Liver (tissue), 9 donors: ENCODE results near the gene PHYHD1. TPM values are rescaled to one million over a fixed set of nuclear protein-coding genes. Genes with fewer than 3 reads are reported as not detected.

Experiments
- DNase-seq: peaks from one replicate; pipeline ENCODE4 v3.0.0-alpha.2; 2017; ENCODE audit warnings: low spot score
- H3K27ac ChIP-seq, 2 donors: one replicate each; pipeline ENCODE4 v1.7.0; 2013; ENCODE audit warnings: inconsistent platforms in 2 of 2, low read length in 2 of 2, control low read depth in 1 of 2, low read depth in 1 of 2, mild to moderate bottlenecking in 1 of 2
- H3K27me3 ChIP-seq, 4 donors: one replicate each; pipeline versions ENCODE4 v1.6.1 to v1.7.0; 2013; ENCODE audit warnings: low read length in 3 of 4, inconsistent platforms in 1 of 4, mild to moderate bottlenecking in 1 of 4, moderate library complexity in 1 of 4; ENCODE audit not compliant: control insufficient read depth in 4 of 4, insufficient read depth in 4 of 4
- H3K36me3 ChIP-seq, 4 donors: one replicate each; pipeline versions ENCODE4 v1.6.1 to v1.7.0; 2013; ENCODE audit warnings: low read length in 3 of 4, mild to moderate bottlenecking in 3 of 4, low read depth in 1 of 4, moderate library complexity in 1 of 4; ENCODE audit not compliant: control insufficient read depth in 4 of 4, insufficient read depth in 3 of 4
- H3K4me1 ChIP-seq, 4 donors: one replicate each; pipeline versions ENCODE4 v1.6.1 to v1.7.0; 2013; ENCODE audit warnings: low read length in 3 of 4, mild to moderate bottlenecking in 3 of 4, moderate library complexity in 1 of 4; ENCODE audit not compliant: control insufficient read depth in 4 of 4, insufficient read depth in 4 of 4
- H3K4me3 ChIP-seq, 3 donors: one replicate each; pipeline versions ENCODE4 v1.6.1 to v1.7.0; 2013; ENCODE audit warnings: low read length in 3 of 3, control low read depth in 1 of 3, low read depth in 1 of 3, mild to moderate bottlenecking in 1 of 3
- H3K9ac ChIP-seq, 2 donors: one replicate each; pipeline ENCODE4 v1.7.0; 2013; ENCODE audit warnings: low read length in 2 of 2, mild to moderate bottlenecking in 2 of 2, moderate library complexity in 2 of 2, control low read depth in 1 of 2, low read depth in 1 of 2
- H3K9me3 ChIP-seq, 4 donors: one replicate each; pipeline versions ENCODE4 v1.6.1 to v1.7.0; 2013; ENCODE audit warnings: low read length in 3 of 4; ENCODE audit not compliant: control insufficient read depth in 4 of 4
- EGR1 ChIP-seq, 2 donors: IDR thresholded peaks; 2 replicates each; pipeline ENCODE4 v1.6.1; 2016 to 2018; ENCODE audit warnings: antibody characterized with exemption in 2 of 2, low read depth in 2 of 2
- FOXA1 ChIP-seq: IDR thresholded peaks from 2 replicates; pipeline ENCODE4 v1.6.1; 2016; ENCODE audit warnings: antibody characterized with exemption
- GABPA ChIP-seq, 2 donors: IDR thresholded peaks in 1 of 2; conservative IDR thresholded peaks in 1 of 2; 2 replicates each; pipeline ENCODE4 v1.6.1; 2016; ENCODE audit warnings: antibody characterized with exemption in 2 of 2, mild to moderate bottlenecking in 1 of 2, moderate library complexity in 1 of 2
- HNF4A ChIP-seq, 2 donors: conservative IDR thresholded peaks; 2 replicates each; pipeline ENCODE4 v1.6.1; 2016; ENCODE audit warnings: antibody characterized with exemption in 2 of 2, mild to moderate bottlenecking in 2 of 2
- HNF4G ChIP-seq: IDR thresholded peaks from 2 replicates; pipeline ENCODE4 v1.6.1; 2016; ENCODE audit warnings: antibody characterized with exemption
- JUND ChIP-seq, 2 donors: IDR thresholded peaks; 2 replicates each; pipeline ENCODE4 v1.6.1; 2016; ENCODE audit warnings: antibody characterized with exemption in 2 of 2
- NR2F2 ChIP-seq: IDR thresholded peaks from 2 replicates; pipeline ENCODE4 v1.6.1; 2016; ENCODE audit warnings: antibody characterized with exemption
- RAD21 ChIP-seq, 2 donors: IDR thresholded peaks; 2 replicates each; pipeline ENCODE4 v1.6.1; 2016; ENCODE audit warnings: antibody characterized with exemption in 2 of 2, mild to moderate bottlenecking in 2 of 2
- RXRA ChIP-seq, 2 donors: IDR thresholded peaks; 2 replicates each; pipeline ENCODE4 v1.6.1; 2017 to 2018; ENCODE audit warnings: antibody characterized with exemption in 2 of 2, mild to moderate bottlenecking in 1 of 2
- TAF1 ChIP-seq: conservative IDR thresholded peaks from 2 replicates; pipeline ENCODE4 v1.6.1; 2016; ENCODE audit warnings: antibody characterized with exemption, mild to moderate bottlenecking
- YY1 ChIP-seq: IDR thresholded peaks from 2 replicates; pipeline ENCODE4 v1.6.1; 2016; ENCODE audit warnings: antibody characterized with exemption, mild to moderate bottlenecking
- WGBS: extraction: QIAGEN DNeasy Blood & Tissue Kit; methylation state at CpG from one replicate; pipeline ENCODE4 v1.1.7; 2013; 5-methylcytosine and 5-hydroxymethylcytosine counted together
- polyA plus RNA-seq, 2 donors: library from polyadenylated mRNA; stranded (reverse) in 1 of 2; unstranded in 1 of 2; fragments of 200-250 nt in 1 of 2; fragments of >200 nt in 1 of 2; fragmentation: Nextera tagmentation in 1 of 2; extraction: Ambion mirVana in 1 of 2; gene quantifications; one replicate each; pipeline versions ENCODE4 v1.2.1 to v1.2.3, GENCODE V29; 2013 to 2015
- total RNA-seq, 2 donors: library from RNA; depleted of rRNA; stranded (reverse); fragments of >200 nt; gene quantifications; one replicate each; pipeline ENCODE4 v1.2.3, GENCODE V29; 2014
- TF ChIP-seq, protein P1 (sequence below): IDR thresholded peaks from 2 replicates; pipeline ENCODE4 v1.6.1; 2016; ENCODE audit warnings: antibody characterized with exemption
- TF ChIP-seq, protein P2 (sequence below): IDR thresholded peaks from 2 replicates; pipeline ENCODE4 v1.6.1; 2016; ENCODE audit warnings: antibody characterized with exemption, mild to moderate bottlenecking
- TF ChIP-seq, protein P3 (sequence below): IDR thresholded peaks from 2 replicates; pipeline ENCODE4 v1.6.1; 2016; ENCODE audit warnings: antibody characterized with exemption
- TF ChIP-seq, protein P4 (sequence below): fragments of 150-350 bp; IDR thresholded peaks from 2 replicates; pipeline ENCODE4 v1.5.1; 2017; ENCODE audit warnings: improper control_type of control experiment, low read depth, low read length; ENCODE audit not compliant: missing input control
- donor health status: healthy.
- donor health status: healthy.
- donor health status: healthy.
- donor health status: healthy.
- donor health status: healthy.

Gene PHYHD1
- total and polyA plus RNA-seq, 4 donors: 9.2 to 72.8 (median 31.3) TPM

DNA sequence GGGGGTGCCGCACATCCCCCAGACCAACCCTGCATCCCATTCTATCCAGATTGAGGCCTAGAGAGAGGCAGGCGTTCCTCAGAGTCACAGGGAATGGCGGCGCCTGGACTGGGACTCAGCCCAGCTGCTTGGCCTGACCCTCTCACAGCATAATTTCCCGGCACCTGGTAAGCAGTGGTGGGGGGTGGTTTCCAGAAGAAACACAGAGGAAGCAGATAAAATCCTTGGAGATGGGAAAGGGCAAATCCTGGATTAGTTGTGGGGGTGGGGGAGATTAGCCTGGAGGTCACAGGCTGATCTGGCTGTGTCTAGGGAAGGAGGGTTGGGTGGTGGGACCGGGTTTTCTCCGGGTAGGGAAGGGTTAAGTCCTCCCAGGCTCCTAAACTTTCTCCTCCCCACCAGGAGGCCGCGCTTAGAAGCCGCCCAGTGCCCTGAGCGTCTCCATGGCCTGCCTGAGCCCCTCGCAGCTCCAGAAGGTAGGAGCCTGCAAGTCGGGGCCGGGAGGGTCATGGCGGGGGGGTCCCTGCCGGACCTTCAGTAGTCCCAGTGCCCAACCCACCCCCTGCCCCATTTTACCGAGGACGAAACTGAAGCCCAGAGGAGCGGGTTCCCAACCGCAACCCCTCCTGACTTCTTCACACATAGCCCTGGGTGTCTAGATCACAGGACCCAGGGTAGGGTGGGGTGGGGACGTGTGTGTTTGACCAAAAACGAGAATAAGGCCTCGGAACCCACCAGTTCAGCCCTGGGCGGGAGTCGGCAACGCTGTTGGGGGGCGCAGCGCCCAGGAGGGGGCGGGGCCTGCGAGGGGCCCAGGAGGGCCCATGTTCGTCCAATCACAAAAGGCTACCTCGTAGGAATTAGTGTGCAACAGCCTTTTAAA, 1.3 kb downstream of the PHYHD1 start:
- peak; percentile 54 for DNase-seq
- Histone ChIP-seq H3K9me3 (no peaks in the 10 kb centered on the region), H3K36me3 (peaks cover 0 to 2% (median 0%) of the 10 kb centered on the region in 4 donors), H3K4me1 (peaks cover 9 to 48% (median 32%) of the 10 kb centered on the region in 4 donors), H3K27me3 (no peaks in the 10 kb centered on the region), H3K4me3 (peak overlapping the region; percentile 69 to 85 (median 78)), H3K9ac (peak overlapping the region; percentile 32 to 54), H3K27ac (peak overlapping the region; percentile 63 to 81)
- TF ChIP-seq HNF4A (conservative IDR thresholded peaks at IDR 0.05) (peak in 1 of 2 donors; percentile 38), YY1 (peak; percentile 78), RAD21 (IDR thresholded peaks at IDR 0.05) (peak in 1 of 2 donors; percentile 17), JUND (IDR thresholded peaks at IDR 0.05) (no peak), RXRA (IDR thresholded peaks at IDR 0.05) (peak; percentile 18 to 43), TAF1 (no peak), HNF4G (no peak), FOXA1 (no peak), GABPA (IDR thresholded peaks at IDR 0.05 in 1 of 2, conservative IDR thresholded peaks at IDR 0.05 in 1 of 2) (no peak), NR2F2 (peak; percentile 85), EGR1 (IDR thresholded peaks at IDR 0.05; ENCODE audit: low read depth in 2 of 2) (no peak)
- TF ChIP-seq, protein P1, sequence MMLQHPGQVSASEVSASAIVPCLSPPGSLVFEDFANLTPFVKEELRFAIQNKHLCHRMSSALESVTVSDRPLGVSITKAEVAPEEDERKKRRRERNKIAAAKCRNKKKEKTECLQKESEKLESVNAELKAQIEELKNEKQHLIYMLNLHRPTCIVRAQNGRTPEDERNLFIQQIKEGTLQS: no peak
- TF ChIP-seq, protein P2, sequence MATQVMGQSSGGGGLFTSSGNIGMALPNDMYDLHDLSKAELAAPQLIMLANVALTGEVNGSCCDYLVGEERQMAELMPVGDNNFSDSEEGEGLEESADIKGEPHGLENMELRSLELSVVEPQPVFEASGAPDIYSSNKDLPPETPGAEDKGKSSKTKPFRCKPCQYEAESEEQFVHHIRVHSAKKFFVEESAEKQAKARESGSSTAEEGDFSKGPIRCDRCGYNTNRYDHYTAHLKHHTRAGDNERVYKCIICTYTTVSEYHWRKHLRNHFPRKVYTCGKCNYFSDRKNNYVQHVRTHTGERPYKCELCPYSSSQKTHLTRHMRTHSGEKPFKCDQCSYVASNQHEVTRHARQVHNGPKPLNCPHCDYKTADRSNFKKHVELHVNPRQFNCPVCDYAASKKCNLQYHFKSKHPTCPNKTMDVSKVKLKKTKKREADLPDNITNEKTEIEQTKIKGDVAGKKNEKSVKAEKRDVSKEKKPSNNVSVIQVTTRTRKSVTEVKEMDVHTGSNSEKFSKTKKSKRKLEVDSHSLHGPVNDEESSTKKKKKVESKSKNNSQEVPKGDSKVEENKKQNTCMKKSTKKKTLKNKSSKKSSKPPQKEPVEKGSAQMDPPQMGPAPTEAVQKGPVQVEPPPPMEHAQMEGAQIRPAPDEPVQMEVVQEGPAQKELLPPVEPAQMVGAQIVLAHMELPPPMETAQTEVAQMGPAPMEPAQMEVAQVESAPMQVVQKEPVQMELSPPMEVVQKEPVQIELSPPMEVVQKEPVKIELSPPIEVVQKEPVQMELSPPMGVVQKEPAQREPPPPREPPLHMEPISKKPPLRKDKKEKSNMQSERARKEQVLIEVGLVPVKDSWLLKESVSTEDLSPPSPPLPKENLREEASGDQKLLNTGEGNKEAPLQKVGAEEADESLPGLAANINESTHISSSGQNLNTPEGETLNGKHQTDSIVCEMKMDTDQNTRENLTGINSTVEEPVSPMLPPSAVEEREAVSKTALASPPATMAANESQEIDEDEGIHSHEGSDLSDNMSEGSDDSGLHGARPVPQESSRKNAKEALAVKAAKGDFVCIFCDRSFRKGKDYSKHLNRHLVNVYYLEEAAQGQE: no peak
- TF ChIP-seq, protein P3, sequence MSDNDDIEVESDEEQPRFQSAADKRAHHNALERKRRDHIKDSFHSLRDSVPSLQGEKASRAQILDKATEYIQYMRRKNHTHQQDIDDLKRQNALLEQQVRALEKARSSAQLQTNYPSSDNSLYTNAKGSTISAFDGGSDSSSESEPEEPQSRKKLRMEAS: no peak
- TF ChIP-seq, protein P4, sequence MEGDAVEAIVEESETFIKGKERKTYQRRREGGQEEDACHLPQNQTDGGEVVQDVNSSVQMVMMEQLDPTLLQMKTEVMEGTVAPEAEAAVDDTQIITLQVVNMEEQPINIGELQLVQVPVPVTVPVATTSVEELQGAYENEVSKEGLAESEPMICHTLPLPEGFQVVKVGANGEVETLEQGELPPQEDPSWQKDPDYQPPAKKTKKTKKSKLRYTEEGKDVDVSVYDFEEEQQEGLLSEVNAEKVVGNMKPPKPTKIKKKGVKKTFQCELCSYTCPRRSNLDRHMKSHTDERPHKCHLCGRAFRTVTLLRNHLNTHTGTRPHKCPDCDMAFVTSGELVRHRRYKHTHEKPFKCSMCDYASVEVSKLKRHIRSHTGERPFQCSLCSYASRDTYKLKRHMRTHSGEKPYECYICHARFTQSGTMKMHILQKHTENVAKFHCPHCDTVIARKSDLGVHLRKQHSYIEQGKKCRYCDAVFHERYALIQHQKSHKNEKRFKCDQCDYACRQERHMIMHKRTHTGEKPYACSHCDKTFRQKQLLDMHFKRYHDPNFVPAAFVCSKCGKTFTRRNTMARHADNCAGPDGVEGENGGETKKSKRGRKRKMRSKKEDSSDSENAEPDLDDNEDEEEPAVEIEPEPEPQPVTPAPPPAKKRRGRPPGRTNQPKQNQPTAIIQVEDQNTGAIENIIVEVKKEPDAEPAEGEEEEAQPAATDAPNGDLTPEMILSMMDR: no peak
- 9% methylated on average over 32 of the region's 32 CpGs for WGBS

DNA sequence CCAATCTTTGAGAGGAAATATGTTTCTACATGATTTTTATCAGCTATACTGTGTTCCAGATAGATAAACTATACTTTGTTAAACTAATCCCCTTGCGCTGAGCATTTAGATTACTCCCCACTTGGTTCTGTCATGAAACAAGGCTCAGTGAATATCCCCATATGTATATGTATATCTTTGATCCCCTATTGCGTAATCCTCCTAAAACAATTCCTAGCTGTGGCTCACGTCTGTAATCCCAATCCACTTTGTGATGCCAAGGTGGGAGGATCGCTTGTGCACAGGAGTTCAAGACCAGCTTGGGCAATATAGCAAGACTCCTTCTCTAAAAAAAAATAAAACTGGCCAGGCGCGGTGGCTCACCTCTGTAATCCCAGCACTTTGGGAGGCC, 2.7 kb downstream of the PHYHD1 start:
- TF ChIP-seq EGR1 (IDR thresholded peaks at IDR 0.05; ENCODE audit: low read depth in 2 of 2): no peak
- TF ChIP-seq JUND (IDR thresholded peaks at IDR 0.05): no peak
- TF ChIP-seq GABPA (IDR thresholded peaks at IDR 0.05 in 1 of 2, conservative IDR thresholded peaks at IDR 0.05 in 1 of 2): no peak
- TF ChIP-seq FOXA1: no peak
- no peak for TF ChIP-seq NR2F2
- Histone ChIP-seq H3K4me3 (no peak overlapping the region), H3K9ac (no peak overlapping the region), H3K4me1 (peaks cover 6 to 49% (median 34%) of the 10 kb centered on the region in 4 donors), H3K9me3 (no peaks in the 10 kb centered on the region), H3K27ac (no peak overlapping the region), H3K27me3 (no peaks in the 10 kb centered on the region), H3K36me3 (peaks cover 0 to 2% (median 0%) of the 10 kb centered on the region in 4 donors)
- no peak for DNase-seq
- WGBS: 89% methylated on average over 6 of the region's 6 CpGs
